GM19240 (cell line): ENCODE measurements around the gene MORN1.

Experiments used
- DNase-seq: peaks from one replicate; pipeline ENCODE4 v3.0.0; 2011; ENCODE audit warnings: low spot score; ENCODE audit not compliant: insufficient read length

Gene MORN1

GRCh38 chr1:2352341-2352896, 38.9 kb downstream of the MORN1 start:
- DNase-seq, result no peak

DNA sequence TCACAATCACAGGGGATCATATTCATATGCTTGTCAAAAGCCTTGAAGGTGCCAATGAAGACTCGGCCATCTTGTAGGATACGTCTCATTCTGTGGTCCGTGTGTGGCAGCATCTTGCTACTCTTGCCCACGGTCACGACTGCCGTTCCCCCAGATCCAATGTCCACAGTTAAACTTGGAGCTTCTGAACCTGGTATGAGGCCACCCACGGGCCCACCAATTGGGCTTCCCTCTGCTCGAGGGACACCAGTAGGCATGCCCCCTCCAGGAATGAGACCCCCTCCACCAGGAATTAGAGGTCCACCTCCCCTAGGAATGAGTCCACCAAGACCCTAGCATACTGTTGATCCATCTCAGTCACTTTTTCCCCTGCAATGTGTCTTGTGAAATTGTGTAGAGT, 39.6 kb downstream of the MORN1 start:
- DNase-seq, result no peak

GRCh38 chr1:2350911-2351655, 40.3 kb downstream of the MORN1 start:
- DNase-seq, result no peak

GRCh38 chr1:2350501-2350900, 40.9 kb downstream of the MORN1 start:
- DNase-seq, result no peak

DNA sequence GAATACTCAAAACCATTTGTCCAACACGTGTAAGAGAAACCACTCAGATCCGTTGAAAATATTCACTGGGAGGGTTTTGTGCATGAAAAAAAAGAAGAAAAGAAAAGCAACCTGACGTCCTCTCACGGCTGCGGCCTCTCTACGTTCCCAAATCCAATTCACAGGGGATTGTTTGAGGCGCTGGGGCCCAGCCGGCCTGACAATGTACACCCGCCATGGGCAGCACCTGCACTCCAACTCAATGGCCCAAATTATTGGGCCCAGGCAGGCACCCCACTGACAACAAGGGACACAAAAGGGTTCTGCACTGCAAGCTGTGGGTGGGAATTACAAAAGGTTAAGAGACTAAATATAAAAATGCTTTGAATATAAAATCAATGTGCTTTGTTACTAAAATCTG, 41.5 kb downstream of the MORN1 start:
- DNase-seq, result no peak

DNA sequence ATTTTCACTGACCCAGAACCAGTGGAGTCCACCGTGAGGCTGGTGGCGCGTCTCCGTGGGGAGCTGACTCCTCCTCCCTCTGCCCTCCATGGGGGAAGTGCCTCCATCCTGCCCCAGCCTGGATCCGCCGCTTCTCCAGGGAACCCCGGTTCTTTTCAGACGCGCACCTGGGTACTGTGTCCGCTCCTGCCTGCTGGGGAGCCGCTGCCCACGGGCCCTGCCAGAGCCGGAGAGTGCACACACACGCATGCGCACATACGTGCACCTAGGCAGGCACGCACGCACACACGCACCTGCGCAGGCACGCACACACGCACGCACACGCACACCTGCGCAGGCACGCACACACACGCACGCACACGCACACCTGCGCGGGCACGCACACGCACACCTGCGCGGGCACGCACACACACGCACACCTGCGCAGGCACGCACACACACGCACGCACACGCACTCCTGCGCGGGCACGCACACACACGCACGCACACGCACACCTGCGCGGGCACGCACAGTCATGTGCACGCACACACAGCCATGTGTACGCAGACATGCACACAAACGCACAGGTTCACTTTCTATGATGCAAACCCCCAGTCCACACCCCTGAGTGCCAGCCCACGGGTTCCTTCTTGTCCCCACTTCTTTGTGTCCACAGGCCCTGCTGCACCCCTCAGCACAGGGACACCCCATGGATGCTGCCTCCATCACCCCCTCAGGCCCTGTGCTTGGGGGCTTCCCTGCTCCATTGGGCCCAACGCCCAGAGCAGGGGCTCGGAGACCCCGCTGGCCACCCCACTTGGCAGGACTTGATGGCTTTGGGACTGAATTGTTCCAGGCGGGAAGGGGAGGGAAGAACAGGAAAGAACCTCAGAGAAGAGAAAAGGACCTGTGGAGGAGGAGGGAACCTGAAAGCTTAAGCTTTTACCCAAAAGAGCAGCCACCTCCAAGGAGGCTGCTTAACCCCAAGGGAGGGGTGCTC, 42.7 kb downstream of the MORN1 start:
- no peak for DNase-seq

DNA sequence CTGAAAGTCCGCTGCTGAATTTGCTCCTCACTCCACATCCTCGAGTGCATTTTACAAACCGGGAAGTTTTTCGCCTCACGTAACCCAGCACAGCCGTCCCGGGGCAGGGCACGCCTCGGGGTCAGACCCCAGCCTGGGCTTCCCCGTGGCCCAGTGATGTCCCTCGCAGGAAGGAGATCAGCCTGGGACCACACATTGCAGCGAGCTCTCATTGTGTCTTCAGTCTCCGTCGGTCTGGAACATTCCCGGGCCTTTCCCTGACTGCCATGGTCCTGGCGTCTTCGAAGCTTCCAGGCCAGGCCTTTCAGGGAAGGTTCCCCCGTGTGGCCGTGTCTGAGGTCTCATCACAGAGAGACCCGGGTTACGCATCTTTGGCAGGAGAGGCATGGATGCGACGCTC, 43.5 kb downstream of the MORN1 start:
- no peak for DNase-seq

- no peak for DNase-seq
Measured at GRCh38 chr1:2347409-2347785, 44.0 kb downstream of the MORN1 start.

GRCh38 chr1:2346691-2347408, 44.5 kb downstream of the MORN1 start:
- DNase-seq, result no peak

GRCh38 chr1:2345297-2346075, 45.9 kb downstream of the MORN1 start:
- DNase-seq, result no peak

DNA sequence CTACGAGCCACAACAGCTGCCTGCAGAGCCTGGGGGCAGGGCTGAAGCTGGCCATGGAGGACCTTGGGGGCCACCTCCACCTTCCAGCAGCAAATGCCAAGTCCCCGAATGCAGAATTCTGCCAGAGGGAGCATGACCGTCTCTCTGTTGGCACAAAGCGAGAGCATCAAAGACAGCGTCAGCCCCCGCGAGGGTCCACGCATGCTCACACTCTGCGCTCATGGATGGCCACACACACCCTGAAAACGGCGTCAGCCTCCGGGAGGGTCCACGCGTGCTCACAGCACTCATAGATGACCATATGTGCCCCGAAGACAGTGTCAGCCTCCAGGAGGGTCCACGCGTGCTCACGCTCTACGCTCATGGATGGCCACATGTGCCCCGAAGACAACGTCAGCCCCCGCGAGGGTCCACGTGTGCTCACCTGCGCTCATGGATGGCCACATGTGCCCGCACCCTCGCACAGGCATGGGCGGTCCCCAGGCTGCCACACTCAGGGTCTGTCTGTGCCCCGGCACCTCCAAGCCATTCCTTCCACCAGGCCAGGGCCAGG, 46.5 kb downstream of the MORN1 start:
- DNase-seq, result no peak

DNA sequence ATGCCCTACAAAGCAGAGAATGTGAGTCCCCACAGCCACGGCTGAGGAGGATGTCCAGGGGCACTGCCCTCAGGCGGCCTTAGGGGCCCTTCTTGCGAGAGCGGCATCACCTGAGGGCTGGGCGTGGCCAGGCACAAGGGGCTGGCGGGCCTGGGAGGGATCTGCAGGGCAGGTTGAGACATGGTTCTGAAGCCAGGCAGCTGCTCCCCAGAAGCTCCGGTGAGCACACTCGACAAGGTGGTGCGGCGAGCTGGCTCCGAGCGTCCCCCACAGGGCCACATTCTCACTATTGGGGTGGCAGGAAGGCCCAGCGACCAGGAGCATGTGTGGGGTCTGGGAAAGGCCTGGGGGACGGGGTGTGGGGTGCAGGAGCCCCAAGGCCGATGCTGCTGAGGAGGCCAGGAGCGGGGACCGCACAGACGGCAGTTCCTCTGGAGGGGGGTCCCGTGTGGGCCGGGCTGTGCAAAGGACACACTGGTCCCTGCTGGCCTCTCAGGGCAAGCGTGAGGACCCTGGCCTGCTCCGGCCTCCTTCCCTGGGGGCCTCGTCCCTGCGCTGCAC, 47.2 kb downstream of the MORN1 start:
- DNase-seq, result no peak

- no peak for DNase-seq
Measured at GRCh38 chr1:2343023-2343935, 48.1 kb downstream of the MORN1 start.

DNA sequence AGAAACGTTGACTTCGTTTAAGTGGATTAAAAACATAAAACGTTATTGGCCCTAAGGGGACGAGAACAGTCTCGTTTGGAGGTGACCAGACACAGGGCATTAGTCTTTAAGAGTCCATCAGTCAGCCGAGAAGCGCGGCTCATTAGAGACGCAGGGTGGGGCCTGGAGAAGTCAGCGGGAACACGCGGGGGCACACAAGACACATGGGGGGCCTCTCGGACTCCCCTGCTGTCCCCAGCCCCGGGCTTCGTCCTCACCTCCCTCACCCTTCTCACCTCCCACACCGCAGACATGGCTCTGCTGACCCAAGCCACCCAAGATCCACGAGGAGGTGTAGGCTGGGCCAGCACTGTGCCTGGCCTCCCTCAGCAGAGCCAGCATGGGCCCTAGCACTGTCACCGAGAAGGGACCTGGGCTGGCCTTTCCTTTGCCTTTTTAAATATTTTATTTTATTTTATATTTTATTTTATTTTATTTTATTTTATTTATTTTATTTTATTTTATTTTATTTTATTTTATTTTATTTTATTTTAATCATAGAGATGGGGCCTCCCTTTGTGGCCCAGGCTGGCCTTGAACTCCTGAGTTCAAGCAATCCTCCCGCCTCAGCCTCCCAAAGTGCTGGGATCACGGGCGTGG, 48.9 kb downstream of the MORN1 start:
- DNase-seq, result no peak

DNA sequence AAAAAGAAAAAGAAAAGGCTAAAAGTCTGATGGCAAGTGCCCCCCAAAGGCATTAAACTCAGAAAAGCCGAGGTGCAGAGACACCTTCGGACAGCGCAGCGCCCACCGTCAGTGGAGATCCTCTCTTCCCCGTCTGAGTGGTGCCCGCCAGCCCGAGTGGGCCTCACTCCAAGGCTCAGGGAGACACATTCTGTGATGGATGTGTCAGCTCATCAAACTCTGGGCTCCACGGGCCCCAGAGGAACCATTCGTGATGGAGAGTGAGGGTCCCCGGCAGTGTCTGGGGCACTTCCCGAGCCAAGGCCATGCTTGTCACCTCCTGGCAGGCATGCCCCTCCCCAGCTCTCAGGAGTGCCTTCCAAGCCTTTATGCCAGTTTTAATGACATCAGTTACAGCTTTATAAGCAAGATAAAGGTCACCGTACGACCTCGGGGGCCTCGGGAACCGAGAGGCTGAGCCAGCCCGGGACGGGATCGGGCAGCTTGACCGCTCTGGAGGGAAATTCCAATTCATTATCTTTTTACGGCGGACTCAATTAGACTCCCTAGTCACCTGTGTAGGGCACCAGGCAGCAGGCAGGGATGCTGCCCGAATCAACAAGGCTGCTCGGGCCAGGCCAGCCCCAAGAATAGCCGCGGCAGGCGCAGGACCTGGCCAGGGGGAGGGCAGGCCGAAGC, 49.5 kb downstream of the MORN1 start:
- no peak for DNase-seq

GRCh38 chr1:2340918-2341254, 50.5 kb downstream of the MORN1 start:
- no peak for DNase-seq

GRCh38 chr1:2340086-2340917, 51.1 kb downstream of the MORN1 start:
- no peak for DNase-seq
